ENCODE measurements around the gene CSGALNACT2.
"Not testable (repeated sequence)": the region's sequence is repeated elsewhere in the genome, so short reads cannot be mapped to it uniquely, and the experiment has no call there.

Gene CSGALNACT2

GRCh38 chr10:43137717-43138020 lies 576 bp upstream of the CSGALNACT2 start:
- no peak for DNase-seq (ENCODE audit: low read depth, low spot score)

GRCh38 chr10:43138757-43139241 lies 554 bp downstream of the CSGALNACT2 start:
- DNase-seq (ENCODE audit: low read depth, low spot score), result no peak

- no peak for DNase-seq (ENCODE audit: low read depth, low spot score)
Observed at GRCh38 chr10:43141421-43141820, 3.2 kb downstream of the CSGALNACT2 start.

- no peak for DNase-seq (ENCODE audit: low read depth, low spot score)
Observed at GRCh38 chr10:43145311-43145710, 7.1 kb downstream of the CSGALNACT2 start.

- DNase-seq (ENCODE audit: low read depth, low spot score), result not testable (repeated sequence)
Observed at GRCh38 chr10:43145936-43146335, 7.7 kb downstream of the CSGALNACT2 start.

- DNase-seq (ENCODE audit: low read depth, low spot score), result no peak
Observed at GRCh38 chr10:43151371-43151770, 13.1 kb downstream of the CSGALNACT2 start.

- DNase-seq (ENCODE audit: low read depth, low spot score), result no peak
Observed at GRCh38 chr10:43153901-43154300, 15.7 kb downstream of the CSGALNACT2 start.

- no peak for DNase-seq (ENCODE audit: low read depth, low spot score)
Observed at GRCh38 chr10:43155221-43155620, 17.0 kb downstream of the CSGALNACT2 start.

GRCh38 chr10:43155741-43156140 lies 17.5 kb downstream of the CSGALNACT2 start:
- DNase-seq (ENCODE audit: low read depth, low spot score), result no peak

- no peak for DNase-seq (ENCODE audit: low read depth, low spot score)
Observed at GRCh38 chr10:43156590-43157341, 18.5 kb downstream of the CSGALNACT2 start.

GRCh38 chr10:43158636-43159035 lies 20.4 kb downstream of the CSGALNACT2 start:
- DNase-seq (ENCODE audit: low read depth, low spot score), result no peak

GRCh38 chr10:43160046-43160920 lies 22.0 kb downstream of the CSGALNACT2 start:
- DNase-seq (ENCODE audit: low read depth, low spot score), result no peak

GRCh38 chr10:43160921-43161255 lies 22.6 kb downstream of the CSGALNACT2 start:
- DNase-seq (ENCODE audit: low read depth, low spot score), result no peak

GRCh38 chr10:43162604-43163003 lies 24.4 kb downstream of the CSGALNACT2 start:
- no peak for DNase-seq (ENCODE audit: low read depth, low spot score)

- DNase-seq (ENCODE audit: low read depth, low spot score), result no peak
Observed at GRCh38 chr10:43166207-43166879, 28.1 kb downstream of the CSGALNACT2 start.

- no peak for DNase-seq (ENCODE audit: low read depth, low spot score)
Observed at GRCh38 chr10:43166880-43167497, 28.7 kb downstream of the CSGALNACT2 start.

GRCh38 chr10:43167498-43167889 lies 29.2 kb downstream of the CSGALNACT2 start:
- no peak for DNase-seq (ENCODE audit: low read depth, low spot score)

GRCh38 chr10:43170491-43170890 lies 32.2 kb downstream of the CSGALNACT2 start:
- DNase-seq (ENCODE audit: low read depth, low spot score), result no peak

GRCh38 chr10:43172645-43173044 lies 34.4 kb downstream of the CSGALNACT2 start:
- no peak for DNase-seq (ENCODE audit: low read depth, low spot score)

GRCh38 chr10:43173120-43173519 lies 34.9 kb downstream of the CSGALNACT2 start:
- DNase-seq (ENCODE audit: low read depth, low spot score), result no peak

GRCh38 chr10:43174969-43175368 lies 36.7 kb downstream of the CSGALNACT2 start:
- no peak for DNase-seq (ENCODE audit: low read depth, low spot score)

- no peak for DNase-seq (ENCODE audit: low read depth, low spot score)
Observed at GRCh38 chr10:43176271-43176670, 38.0 kb downstream of the CSGALNACT2 start.
